Vagina (tissue), 2 donors: ENCODE results near the gene SOWAHA. TPM values are rescaled to one million over a fixed set of nuclear protein-coding genes. Genes with fewer than 3 reads are reported as not detected.

Source experiments
- DNase-seq, 2 donors: peaks; one replicate each; pipeline ENCODE4 v3.0.0-alpha.2; 2017; ENCODE audit errors: extremely low spot score in 2 of 2
- H3K27ac ChIP-seq: fragments of 200-600 bp; sonication (generic); one replicate; pipeline ENCODE4 v1.5.1; 2019
- H3K27me3 ChIP-seq: fragments of 200-600 bp; sonication (generic); one replicate; pipeline ENCODE4 v1.5.1; 2019
- H3K36me3 ChIP-seq, 2 donors: fragments of 200-600 bp; sonication (generic); one replicate each; pipeline ENCODE4 v1.5.1; 2017 to 2019
- H3K4me1 ChIP-seq: fragments of 200-600 bp; sonication (generic); one replicate; pipeline ENCODE4 v1.5.1; 2019
- H3K4me3 ChIP-seq, 2 donors: fragments of 200-600 bp; sonication (generic); 1 replicate in 1 of 2; 2 replicates in 1 of 2; pipeline ENCODE4 v1.5.1; 2016 to 2019
- H3K9me3 ChIP-seq: fragments of 200-600 bp; sonication (generic); one replicate; pipeline ENCODE4 v1.5.1; 2019
- CTCF ChIP-seq, 3 experiments: fragments of 450-650 bp in 2 of 3; fragments of 200-600 bp in 1 of 3; sonication (generic) in 1 of 3; IDR thresholded peaks; one replicate each; pipeline ENCODE4 v1.5.1; 2017 to 2019; ENCODE audit warnings: antibody characterized with exemption in 3 of 3, mild to moderate bottlenecking in 2 of 3, moderate library complexity in 2 of 3
- POLR2A ChIP-seq, 2 donors: fragments of 450-650 bp; IDR thresholded peaks; one replicate each; pipeline ENCODE4 v1.6.1; 2017; ENCODE audit warnings: antibody characterized with exemption in 2 of 2, mild to moderate bottlenecking in 2 of 2, moderate library complexity in 2 of 2
- POLR2AphosphoS5 ChIP-seq, 2 donors: sonication (generic); formaldehyde crosslinking; IDR thresholded peaks; one replicate each; pipeline ENCODE4 v1.9.0; 2017; ENCODE audit warnings: antibody characterized with exemption in 2 of 2, mild to moderate bottlenecking in 2 of 2, low read depth in 1 of 2; ENCODE audit not compliant: insufficient read depth in 1 of 2
- intact Hi-C: fragments of 100-400 bp; cut with DNase I; formaldehyde crosslinking; loops from one replicate; pipeline ENCODE4 v1.15.1; 2023
- total RNA-seq: library from RNA; depleted of rRNA; stranded (reverse); fragments of >200 nt; gene quantifications from one replicate; pipeline ENCODE4 v1.2.3, GENCODE V29; 2016

The SOWAHA gene
- total RNA-seq, result not detected

- peaks cover 12% of the 10 kb centered on the region for H3K4me1 ChIP-seq
- TF ChIP-seq CTCF (IDR thresholded peaks at IDR 0.05) (no peak), POLR2A (IDR thresholded peaks at IDR 0.05) (no peak), POLR2AphosphoS5 (IDR thresholded peaks at IDR 0.05; ENCODE audit: insufficient read depth in 1 of 2, low read depth in 1 of 2) (no peak)
- H3K4me3 ChIP-seq, result peak within 1 kb of the TSS; percentile 35 to 37
- intact Hi-C loops, result no loop called here
- H3K36me3 ChIP-seq, result no peaks in the 10 kb centered on the region
- no peak for DNase-seq
- peaks cover 4% of the 10 kb centered on the region for H3K27me3 ChIP-seq
- H3K9me3 ChIP-seq, result no peaks in the 10 kb centered on the region
- no peak within 1 kb of the TSS for H3K27ac ChIP-seq
These were observed at the start of gene SOWAHA for GRCh38 chr5:132812781-132813598. Gene SOWAHA, plus strand, starts transcription at chr5:132813302. Its CDS starts 320 bp downstream, at chr5:132813622.

- Histone ChIP-seq H3K9me3 (no peaks in the 10 kb centered on the region), H3K4me3 (no peak overlapping the region), H3K27me3 (no peaks in the 10 kb centered on the region), H3K27ac (no peak overlapping the region), H3K36me3 (peaks cover 0 to 32% of the 10 kb centered on the region in 2 donors), H3K4me1 (peaks cover 37% of the 10 kb centered on the region)
- peak in 1 of 2 donors; percentile 55 for DNase-seq
- TF ChIP-seq POLR2A (IDR thresholded peaks at IDR 0.05), result no peak
- no peak for TF ChIP-seq POLR2AphosphoS5 (IDR thresholded peaks at IDR 0.05; ENCODE audit: insufficient read depth in 1 of 2, low read depth in 1 of 2)
- TF ChIP-seq CTCF (IDR thresholded peaks at IDR 0.05), result no peak
- intact Hi-C loops, result no loop called here
These were observed 49.1 kb upstream of the SOWAHA start for GRCh38 chr5:132764051-132764450.

GRCh38 chr5:132764671-132765238, 48.3 kb upstream of the SOWAHA start:
- DNase-seq, result no peak
- Histone ChIP-seq H3K9me3 (no peaks in the 10 kb centered on the region), H3K27ac (no peak overlapping the region), H3K27me3 (no peaks in the 10 kb centered on the region), H3K4me1 (peaks cover 43% of the 10 kb centered on the region), H3K36me3 (peaks cover 0 to 25% of the 10 kb centered on the region in 2 donors), H3K4me3 (no peak overlapping the region)
- intact Hi-C loops, result no loop called here
- no peak for TF ChIP-seq POLR2A (IDR thresholded peaks at IDR 0.05)
- TF ChIP-seq POLR2AphosphoS5 (IDR thresholded peaks at IDR 0.05; ENCODE audit: insufficient read depth in 1 of 2, low read depth in 1 of 2), result no peak
- no peak for TF ChIP-seq CTCF (IDR thresholded peaks at IDR 0.05)

GRCh38 chr5:132765311-132766019, 47.6 kb upstream of the SOWAHA start:
- no peak for DNase-seq
- Histone ChIP-seq H3K36me3 (peaks cover 0 to 25% of the 10 kb centered on the region in 2 donors), H3K27ac (no peak overlapping the region)

More at GRCh38 chr5:132765311-132766019, 47.6 kb upstream of the SOWAHA start:
- intact Hi-C loops, result no loop called here
- Histone ChIP-seq H3K27me3 (no peaks in the 10 kb centered on the region), H3K9me3 (no peaks in the 10 kb centered on the region), H3K4me1 (peaks cover 44% of the 10 kb centered on the region), H3K4me3 (no peak overlapping the region)
- TF ChIP-seq POLR2A (IDR thresholded peaks at IDR 0.05), result no peak
- no peak for TF ChIP-seq CTCF (IDR thresholded peaks at IDR 0.05)
- no peak for TF ChIP-seq POLR2AphosphoS5 (IDR thresholded peaks at IDR 0.05; ENCODE audit: insufficient read depth in 1 of 2, low read depth in 1 of 2)
